CD14-positive monocyte (primary cell): ENCODE data around the gene TXLNA. TPM values are rescaled to one million over a fixed set of nuclear protein-coding genes. Genes with fewer than 3 reads are reported as not detected.
"Not testable (repeated sequence)": the region's sequence is repeated elsewhere in the genome, so short reads cannot be mapped to it uniquely, and the experiment has no call there.

ENCODE experiments used
- DNase-seq, 3 donors: peaks; one replicate each; pipeline ENCODE4 v3.0.0-alpha.2; 2011 to 2022
- H2AFZ ChIP-seq: 2 replicates; pipeline ENCODE4 v1.6.0; 2012; ENCODE audit warnings: mild to moderate bottlenecking, low read depth, low read length, inconsistent platforms; ENCODE audit not compliant: insufficient read depth, poor library complexity, severe bottlenecking
- H3K27ac ChIP-seq, 2 donors: 1 replicate in 1 of 2; 2 replicates in 1 of 2; pipeline ENCODE4 v1.5.1; 2012 to 2013; ENCODE audit warnings: low read length in 2 of 2, control low read depth in 1 of 2, inconsistent platforms in 1 of 2, low read depth in 1 of 2, mild to moderate bottlenecking in 1 of 2
- H3K27me3 ChIP-seq, 2 donors: one replicate each; pipeline versions ENCODE4 v1.6.0 to v1.6.1; 2011 to 2013; ENCODE audit warnings: low read length in 2 of 2; ENCODE audit not compliant: control insufficient read depth in 2 of 2, insufficient read depth in 2 of 2
- H3K36me3 ChIP-seq, 2 donors: replicated peaks in 1 of 2; 1 replicate in 1 of 2; 2 replicates in 1 of 2; pipeline versions ENCODE4 v1.5.1 to v1.6.1; 2012 to 2013; ENCODE audit warnings: low read length in 2 of 2, control low read depth in 1 of 2, inconsistent platforms in 1 of 2, mild to moderate bottlenecking in 1 of 2; ENCODE audit not compliant: insufficient read depth in 2 of 2, control insufficient read depth in 1 of 2
- H3K4me1 ChIP-seq, 2 donors: 1 replicate in 1 of 2; 2 replicates in 1 of 2; pipeline versions ENCODE4 v1.5.1 to v1.6.1; 2012 to 2013; ENCODE audit warnings: low read length in 2 of 2, control low read depth in 1 of 2, inconsistent platforms in 1 of 2, mild to moderate bottlenecking in 1 of 2, moderate library complexity in 1 of 2; ENCODE audit not compliant: insufficient read depth in 2 of 2, control insufficient read depth in 1 of 2
- H3K4me2 ChIP-seq: replicated peaks from 2 replicates; pipeline ENCODE3; 2012; ENCODE audit warnings: low read length, moderate library complexity, mild to moderate bottlenecking; ENCODE audit not compliant: poor library complexity, severe bottlenecking; ENCODE audit errors: extremely low read depth
- H3K4me3 ChIP-seq, 3 experiments: fragments of 200-600 bp in 1 of 3; sonication (generic) in 1 of 3; replicated peaks in 1 of 3; 1 replicate in 2 of 3; 2 replicates in 1 of 3; pipeline ENCODE4 v1.5.1; 2011 to 2013; ENCODE audit warnings: low read length in 3 of 3, mild to moderate bottlenecking in 3 of 3, control low read depth in 2 of 3, low read depth in 2 of 3, inconsistent platforms in 1 of 3, moderate library complexity in 1 of 3
- H3K79me2 ChIP-seq: 2 replicates; pipeline ENCODE4 v1.6.0; 2012; ENCODE audit warnings: mild to moderate bottlenecking, control low read depth, inconsistent platforms, low read length, moderate library complexity; ENCODE audit not compliant: insufficient read depth
- H3K9ac ChIP-seq: 2 replicates; pipeline ENCODE4 v1.6.0; 2017; ENCODE audit warnings: low read length, mild to moderate bottlenecking; ENCODE audit not compliant: insufficient read depth, poor library complexity, severe bottlenecking
- H3K9me3 ChIP-seq, 2 donors: replicated peaks in 1 of 2; 1 replicate in 1 of 2; 2 replicates in 1 of 2; pipeline versions ENCODE4 v1.5.1 to v1.6.1; 2012 to 2013; ENCODE audit warnings: low read length in 2 of 2, control low read depth in 1 of 2; ENCODE audit not compliant: control insufficient read depth in 1 of 2, insufficient read depth in 1 of 2
- H4K20me1 ChIP-seq: 2 replicates; pipeline ENCODE4 v1.6.0; 2012; ENCODE audit warnings: mild to moderate bottlenecking, low read length, control low read depth, moderate library complexity; ENCODE audit not compliant: insufficient read depth
- H3K27ac Mint-ChIP-seq, 7 donors: one replicate each; pipeline ENCODE4 v1.8.0; 2020; ENCODE audit warnings: mild to moderate bottlenecking in 7 of 7, mixed read lengths in 7 of 7, moderate library complexity in 6 of 7, inconsistent platforms in 2 of 7
- H3K27me3 Mint-ChIP-seq, 3 donors: one replicate each; pipeline ENCODE4 v1.8.0; 2021 to 2022; ENCODE audit warnings: low read depth in 3 of 3, mild to moderate bottlenecking in 3 of 3, mixed read lengths in 3 of 3, moderate library complexity in 3 of 3, inconsistent platforms in 1 of 3
- H3K36me3 Mint-ChIP-seq, 2 donors: one replicate each; pipeline ENCODE4 v1.8.0; 2020; ENCODE audit warnings: mixed read lengths in 2 of 2, inconsistent platforms in 1 of 2, mild to moderate bottlenecking in 1 of 2
- H3K4me1 Mint-ChIP-seq: one replicate; pipeline ENCODE4 v1.8.0; 2020; ENCODE audit warnings: mild to moderate bottlenecking, mixed read lengths
- H3K4me3 Mint-ChIP-seq, 2 donors: one replicate each; pipeline ENCODE4 v1.8.0; 2020; ENCODE audit warnings: mild to moderate bottlenecking in 2 of 2, mixed read lengths in 2 of 2, moderate library complexity in 1 of 2
- H3K9me3 Mint-ChIP-seq, 7 donors: one replicate each; pipeline ENCODE4 v1.8.0; 2020 to 2022; ENCODE audit warnings: mixed read lengths in 7 of 7, mild to moderate bottlenecking in 6 of 7, moderate library complexity in 6 of 7, inconsistent platforms in 2 of 7
- whole genome bisulfite sequencing: methylation state at CpG from one replicate; pipeline ENCODE4 v1.1.5; 2013; ENCODE audit warnings: missing lambda C conversion rate; ENCODE audit not compliant: insufficient coverage; 5-methylcytosine and 5-hydroxymethylcytosine counted together
- intact Hi-C, 2 donors: fragments of 100-400 bp; cut with micrococcal nuclease; formaldehyde crosslinking; loops; one replicate each; pipeline versions ENCODE4 v1.15.0 to v1.15.1; 2023
- polyA minus RNA-seq: library from RNA; depleted of rRNA, polyadenylated mRNA; stranded (reverse); fragments of >200 nt; gene quantifications from 2 replicates; pipeline ENCODE4 v1.2.3, GENCODE V29; 2012
- polyA plus RNA-seq, 3 donors: library from polyadenylated mRNA; depleted of rRNA in 1 of 3; unstranded in 2 of 3; stranded (reverse) in 1 of 3; fragments of 300-500 nt in 2 of 3; fragments of >200 nt in 1 of 3; fragmentation: Illumina TruSeq in 2 of 3; gene quantifications; 1 replicate in 2 of 3; 2 replicates in 1 of 3; pipeline ENCODE4 v1.2.3, GENCODE V29; 2012 to 2021
- total RNA-seq, 12 experiments: library from RNA in 1 of 12; stranded (reverse) in 1 of 12; fragments of 120-200 nt in 1 of 12; gene quantifications; one replicate each; pipeline ENCODE4 v1.2.4 and lab custom pipeline; 2013 to 2026; ENCODE audit warnings: mixed read lengths in 6 of 12, inconsistent platforms in 1 of 12
- TF ChIP-seq, protein P1 (sequence below): fragments of 200-600 bp; IDR thresholded peaks from one replicate; pipeline ENCODE4 v1.8.0; 2022; ENCODE audit warnings: antibody characterized with exemption, mild to moderate bottlenecking

The TXLNA gene
- 24.0 TPM for total RNA-seq (2013)
- polyA plus RNA-seq: 10 to 100 TPM; 12.3 to 15.3 (median 14.4) TPM
- polyA minus RNA-seq: 12.6 and 17.4 TPM in 2 replicates
- 23.6 to 85.6 (median 52.6) reads per million in 11 experiments for total RNA-seq (lab: John Stamatoyannopoulos, UW)

DNA sequence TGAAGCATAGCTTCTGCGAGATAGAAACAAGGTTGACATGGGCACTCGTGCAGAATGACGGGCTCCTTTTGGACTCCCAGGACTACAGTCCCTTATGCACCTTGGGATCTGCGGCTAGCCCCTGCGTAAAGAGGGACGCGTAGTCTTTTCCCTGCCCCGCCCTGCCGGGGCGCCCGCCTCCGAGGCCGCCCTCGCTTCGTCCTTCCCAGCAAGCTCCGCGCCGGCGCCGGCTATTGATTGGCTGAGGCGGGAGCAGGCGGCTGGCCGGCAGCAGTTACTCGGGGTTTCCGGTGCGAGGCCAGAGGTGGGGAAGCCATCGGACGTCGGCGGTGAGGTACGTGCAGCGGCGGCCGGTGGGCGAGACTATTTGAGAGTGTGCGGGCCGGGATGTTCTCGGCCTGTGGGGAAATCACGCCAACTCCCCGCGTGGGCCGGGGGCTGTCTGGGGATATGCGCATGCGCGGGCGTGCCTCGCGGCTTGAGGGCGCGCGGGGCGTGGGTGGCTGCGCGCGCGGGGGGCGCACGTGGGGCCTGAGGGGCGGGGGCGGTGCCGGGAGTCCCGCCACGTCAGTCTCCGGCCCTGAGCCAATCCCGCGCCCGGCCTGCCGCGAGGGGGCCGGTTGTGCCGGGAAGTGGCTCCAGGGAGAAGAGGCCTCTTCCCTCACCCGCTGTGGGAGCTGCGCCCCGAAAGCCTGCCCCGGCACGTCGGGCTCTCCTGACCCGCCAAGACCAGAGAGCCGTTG, at the start of gene TXLNA:
Gene TXLNA, plus strand, starts transcription at position 233 of the 743 bp plus-strand sequence. CDS start 671 bp downstream, outside the sequence.
- Histone ChIP-seq H3K27me3 (no peaks in the 10 kb centered on the region), H3K9me3 (no peaks in the 10 kb centered on the region), H3K4me2 (peak within 1 kb of the TSS; percentile 86), H4K20me1 (peaks cover 23% of the 10 kb centered on the region), H3K4me3 (peak within 1 kb of the TSS; percentile 57 to 83 (median 77)), H2AFZ (peak within 1 kb of the TSS; percentile 88), H3K9ac (peak within 1 kb of the TSS; percentile 75), H3K4me1 (peaks cover 35 to 41% of the 10 kb centered on the region in 2 donors), H3K79me2 (peaks cover 38% of the 10 kb centered on the region), H3K27ac (peak within 1 kb of the TSS; percentile 83 to 87), H3K36me3 (peaks cover 21 to 36% of the 10 kb centered on the region in 2 donors)
- intact Hi-C loops: loop anchor here in 1 of 2 donors (10.0 kb wide), 1 partner anchor 115 kb away; the partner anchor contains the start of gene HDAC1
- peak; percentile 84 to 86 (median 84) for DNase-seq
- Mint-ChIP-seq H3K36me3 (peaks cover 19 to 38% of the 10 kb centered on the region in 2 donors), H3K27me3 (peaks cover 0 to 2% (median 0%) of the 10 kb centered on the region in 3 donors), H3K4me3 (peak within 1 kb of the TSS; percentile 90 to 95), H3K4me1 (peaks cover 45% of the 10 kb centered on the region), H3K27ac (peak within 1 kb of the TSS; percentile 95 to 99 (median 97)), H3K9me3 (no peaks in the 10 kb centered on the region)
- TF ChIP-seq, protein P1, sequence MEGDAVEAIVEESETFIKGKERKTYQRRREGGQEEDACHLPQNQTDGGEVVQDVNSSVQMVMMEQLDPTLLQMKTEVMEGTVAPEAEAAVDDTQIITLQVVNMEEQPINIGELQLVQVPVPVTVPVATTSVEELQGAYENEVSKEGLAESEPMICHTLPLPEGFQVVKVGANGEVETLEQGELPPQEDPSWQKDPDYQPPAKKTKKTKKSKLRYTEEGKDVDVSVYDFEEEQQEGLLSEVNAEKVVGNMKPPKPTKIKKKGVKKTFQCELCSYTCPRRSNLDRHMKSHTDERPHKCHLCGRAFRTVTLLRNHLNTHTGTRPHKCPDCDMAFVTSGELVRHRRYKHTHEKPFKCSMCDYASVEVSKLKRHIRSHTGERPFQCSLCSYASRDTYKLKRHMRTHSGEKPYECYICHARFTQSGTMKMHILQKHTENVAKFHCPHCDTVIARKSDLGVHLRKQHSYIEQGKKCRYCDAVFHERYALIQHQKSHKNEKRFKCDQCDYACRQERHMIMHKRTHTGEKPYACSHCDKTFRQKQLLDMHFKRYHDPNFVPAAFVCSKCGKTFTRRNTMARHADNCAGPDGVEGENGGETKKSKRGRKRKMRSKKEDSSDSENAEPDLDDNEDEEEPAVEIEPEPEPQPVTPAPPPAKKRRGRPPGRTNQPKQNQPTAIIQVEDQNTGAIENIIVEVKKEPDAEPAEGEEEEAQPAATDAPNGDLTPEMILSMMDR: no peak
- under 1% methylated on average over 70 of the region's 79 CpGs for WGBS

- Mint-ChIP-seq H3K36me3 (peaks cover 19 to 59% of the 10 kb centered on the region in 2 donors), H3K4me1 (peaks cover 10% of the 10 kb centered on the region)
- H3K27ac ChIP-seq, intact Hi-C loops, H2AFZ ChIP-seq, H3K9me3 Mint-ChIP-seq, H3K4me1 ChIP-seq, H3K4me2 ChIP-seq, H3K9me3 ChIP-seq, H3K27me3 Mint-ChIP-seq, H3K4me3 ChIP-seq, H3K27me3 ChIP-seq, H3K27ac Mint-ChIP-seq, H3K9ac ChIP-seq, H3K4me3 Mint-ChIP-seq, DNase-seq: not testable (repeated sequence)
- Histone ChIP-seq H4K20me1 (peaks cover 81% of the 10 kb centered on the region), H3K79me2 (peaks cover 91% of the 10 kb centered on the region), H3K36me3 (peaks cover 6 to 24% of the 10 kb centered on the region in 2 donors)
- WGBS: 100% methylated on average over 2 of the region's 9 CpGs
Measured at GRCh38 chr1:32133950-32134280, 45.6 kb upstream of the TXLNA start.
